SJSA1 (cell line): ENCODE measurements around the gene RACGAP1. TPM values are rescaled to one million over a fixed set of nuclear protein-coding genes. Genes with fewer than 3 reads are reported as not detected.

ENCODE experiments used
- DNase-seq, 2 experiments: peaks; one replicate each; pipeline ENCODE4 v3.0.0-alpha.2; 2015 to 2020; ENCODE audit warnings: low spot score in 2 of 2, low read depth in 1 of 2
- H3K27ac ChIP-seq: fragments of 250-450 bp; sonication (Bioruptor Pico); 2 replicates; pipeline ENCODE4 v1.5.1; 2020; ENCODE audit warnings: mild to moderate bottlenecking, moderate library complexity
- H3K27me3 ChIP-seq: fragments of 250-450 bp; sonication (Bioruptor Pico); replicated peaks from 2 replicates; pipeline ENCODE4 v1.5.1; 2020; ENCODE audit warnings: mild to moderate bottlenecking, moderate library complexity
- H3K36me3 ChIP-seq: fragments of 250-450 bp; sonication (Bioruptor Pico); 2 replicates; pipeline ENCODE4 v1.5.1; 2020; ENCODE audit warnings: mild to moderate bottlenecking
- H3K4me1 ChIP-seq: fragments of 250-450 bp; sonication (Bioruptor Pico); replicated peaks from 2 replicates; pipeline ENCODE4 v1.6.1; 2021; ENCODE audit warnings: mild to moderate bottlenecking
- H3K4me3 ChIP-seq: fragments of 250-450 bp; sonication (Bioruptor Pico); 2 replicates; pipeline ENCODE4 v1.5.1; 2020; ENCODE audit warnings: mild to moderate bottlenecking
- H3K9me3 ChIP-seq: fragments of 250-450 bp; sonication (Bioruptor Pico); replicated peaks from 2 replicates; pipeline ENCODE4 v1.5.1; 2020; ENCODE audit warnings: mild to moderate bottlenecking
- total RNA-seq: library from RNA; depleted of rRNA; stranded (reverse); fragments of >200 nt; shearing (Covaris generic); gene quantifications from 2 replicates; pipeline ENCODE4 v1.2.3, GENCODE V29; 2014; rRNA removed

Gene RACGAP1
- total RNA-seq, 1 experiment from 2014 or later, result 212 TPM

GRCh38 chr12:49942921-49943624 lies 82.2 kb downstream of the RACGAP1 start:
- DNase-seq, result no peak
- H3K27ac ChIP-seq, result no peak overlapping the region
- H3K36me3 ChIP-seq, result no peaks in the 10 kb centered on the region
- no peaks in the 10 kb centered on the region for H3K27me3 ChIP-seq
- H3K4me3 ChIP-seq, result no peak overlapping the region
- H3K9me3 ChIP-seq, result no peaks in the 10 kb centered on the region
- no peaks in the 10 kb centered on the region for H3K4me1 ChIP-seq

GRCh38 chr12:49942512-49942893 lies 82.8 kb downstream of the RACGAP1 start:
- H3K4me1 ChIP-seq, result no peaks in the 10 kb centered on the region
- H3K27ac ChIP-seq, result no peak overlapping the region
- H3K4me3 ChIP-seq, result no peak overlapping the region
- H3K36me3 ChIP-seq, result no peaks in the 10 kb centered on the region
- no peak for DNase-seq
- H3K27me3 ChIP-seq, result no peaks in the 10 kb centered on the region
- H3K9me3 ChIP-seq, result no peaks in the 10 kb centered on the region

- no peaks in the 10 kb centered on the region for H3K9me3 ChIP-seq
- H3K36me3 ChIP-seq, result no peaks in the 10 kb centered on the region
- no peaks in the 10 kb centered on the region for H3K4me1 ChIP-seq
- no peak for DNase-seq
- no peaks in the 10 kb centered on the region for H3K27me3 ChIP-seq
- H3K27ac ChIP-seq, result no peak overlapping the region
- no peak overlapping the region for H3K4me3 ChIP-seq
These were observed 83.5 kb downstream of the RACGAP1 start for GRCh38 chr12:49941556-49942511.

- Histone ChIP-seq H3K27me3 (no peaks in the 10 kb centered on the region), H3K4me1 (no peaks in the 10 kb centered on the region), H3K36me3 (no peaks in the 10 kb centered on the region), H3K9me3 (no peaks in the 10 kb centered on the region), H3K27ac (no peak overlapping the region), H3K4me3 (no peak overlapping the region)
- DNase-seq, result peak in 1 of 2 experiments; percentile 31
These were observed 85.6 kb downstream of the RACGAP1 start for GRCh38 chr12:49939707-49940106.

GRCh38 chr12:49939307-49939706 lies 86.0 kb downstream of the RACGAP1 start:
- Histone ChIP-seq H3K4me3 (no peak overlapping the region), H3K4me1 (no peaks in the 10 kb centered on the region), H3K36me3 (no peaks in the 10 kb centered on the region), H3K9me3 (no peaks in the 10 kb centered on the region), H3K27me3 (no peaks in the 10 kb centered on the region), H3K27ac (no peak overlapping the region)
- no peak for DNase-seq

Other genes starting within 250 kb of the RACGAP1 start
- gene NCKAP5L, start 197.1 kb downstream of the RACGAP1 start, total RNA-seq, result 35.7 and 43.5 TPM in 2 replicates
- 0.60 and 4.3 TPM in 2 replicates for gene BCDIN3D, start 182.4 kb downstream of the RACGAP1 start, total RNA-seq
- gene FAIM2, start 121.6 kb downstream of the RACGAP1 start, total RNA-seq, result not detected in 2 replicates
- not detected in 2 replicates for gene AQP2, start 74.8 kb downstream of the RACGAP1 start, total RNA-seq
- gene AQP5, start 63.6 kb downstream of the RACGAP1 start, total RNA-seq, result not detected in 2 replicates
- not detected in 2 replicates for gene AQP6, start 52.5 kb downstream of the RACGAP1 start, total RNA-seq
- gene ASIC1, start 32.1 kb upstream of the RACGAP1 start, total RNA-seq, result 0.37 and 0.50 TPM in 2 replicates
- gene SMARCD1, start 59.8 kb upstream of the RACGAP1 start, total RNA-seq, result 55.7 and 61.5 TPM in 2 replicates
- not detected in 2 replicates for gene GPD1, start 78.5 kb upstream of the RACGAP1 start, total RNA-seq
- 49.7 and 62.3 TPM in 2 replicates for gene COX14, start 86.7 kb upstream of the RACGAP1 start, total RNA-seq
- gene CERS5, start 141.9 kb upstream of the RACGAP1 start, total RNA-seq, result 23.1 and 36.3 TPM in 2 replicates